ENCODE measurements around the gene HEXIM1.

HEXIM1 gene

GRCh38 chr17:45104029-45104428 lies 44.2 kb upstream of the HEXIM1 start:
- TF ChIP-seq, protein P1, sequence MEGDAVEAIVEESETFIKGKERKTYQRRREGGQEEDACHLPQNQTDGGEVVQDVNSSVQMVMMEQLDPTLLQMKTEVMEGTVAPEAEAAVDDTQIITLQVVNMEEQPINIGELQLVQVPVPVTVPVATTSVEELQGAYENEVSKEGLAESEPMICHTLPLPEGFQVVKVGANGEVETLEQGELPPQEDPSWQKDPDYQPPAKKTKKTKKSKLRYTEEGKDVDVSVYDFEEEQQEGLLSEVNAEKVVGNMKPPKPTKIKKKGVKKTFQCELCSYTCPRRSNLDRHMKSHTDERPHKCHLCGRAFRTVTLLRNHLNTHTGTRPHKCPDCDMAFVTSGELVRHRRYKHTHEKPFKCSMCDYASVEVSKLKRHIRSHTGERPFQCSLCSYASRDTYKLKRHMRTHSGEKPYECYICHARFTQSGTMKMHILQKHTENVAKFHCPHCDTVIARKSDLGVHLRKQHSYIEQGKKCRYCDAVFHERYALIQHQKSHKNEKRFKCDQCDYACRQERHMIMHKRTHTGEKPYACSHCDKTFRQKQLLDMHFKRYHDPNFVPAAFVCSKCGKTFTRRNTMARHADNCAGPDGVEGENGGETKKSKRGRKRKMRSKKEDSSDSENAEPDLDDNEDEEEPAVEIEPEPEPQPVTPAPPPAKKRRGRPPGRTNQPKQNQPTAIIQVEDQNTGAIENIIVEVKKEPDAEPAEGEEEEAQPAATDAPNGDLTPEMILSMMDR (IDR thresholded peaks at IDR 0.05; ENCODE audit: low read depth, low read length) = no peak
- no peak overlapping the region for H3K4me3 ChIP-seq (ENCODE audit: low read depth, low read length)

- TF ChIP-seq, protein P1 (IDR thresholded peaks at IDR 0.05; ENCODE audit: low read depth, low read length) = no peak
Observed at GRCh38 chr17:45104497-45104896, 43.8 kb upstream of the HEXIM1 start.

GRCh38 chr17:45104907-45105624 lies 43.2 kb upstream of the HEXIM1 start:
- no peak overlapping the region for H3K4me3 ChIP-seq (ENCODE audit: low read depth, low read length)
- TF ChIP-seq, protein P1 (IDR thresholded peaks at IDR 0.05; ENCODE audit: low read depth, low read length) = no peak

More at GRCh38 chr17:45104497-45104896, 43.8 kb upstream of the HEXIM1 start:
- no peak overlapping the region for H3K4me3 ChIP-seq (ENCODE audit: low read depth, low read length)

DNA sequence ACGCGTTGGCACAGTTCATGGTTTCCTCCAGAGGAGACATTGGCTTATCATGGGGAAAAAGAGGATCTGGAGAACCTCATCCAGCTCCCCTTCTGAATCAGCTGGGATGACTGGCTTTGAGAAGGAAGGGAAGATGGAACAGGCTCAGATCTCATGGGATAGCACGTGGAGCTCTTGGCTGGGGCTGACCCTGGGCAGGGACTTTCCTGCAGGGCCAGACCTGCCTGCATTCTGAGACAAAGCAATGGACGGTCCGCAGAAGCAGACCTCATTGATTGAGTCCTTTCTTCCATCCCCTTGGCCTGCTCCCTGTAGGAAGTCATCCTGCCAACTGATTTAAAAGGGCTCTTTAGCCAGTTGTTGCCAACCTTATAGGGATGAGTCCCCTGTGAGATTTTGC lies 42.2 kb upstream of the HEXIM1 start:
- no peak overlapping the region for H3K4me3 ChIP-seq (ENCODE audit: low read depth, low read length)

DNA sequence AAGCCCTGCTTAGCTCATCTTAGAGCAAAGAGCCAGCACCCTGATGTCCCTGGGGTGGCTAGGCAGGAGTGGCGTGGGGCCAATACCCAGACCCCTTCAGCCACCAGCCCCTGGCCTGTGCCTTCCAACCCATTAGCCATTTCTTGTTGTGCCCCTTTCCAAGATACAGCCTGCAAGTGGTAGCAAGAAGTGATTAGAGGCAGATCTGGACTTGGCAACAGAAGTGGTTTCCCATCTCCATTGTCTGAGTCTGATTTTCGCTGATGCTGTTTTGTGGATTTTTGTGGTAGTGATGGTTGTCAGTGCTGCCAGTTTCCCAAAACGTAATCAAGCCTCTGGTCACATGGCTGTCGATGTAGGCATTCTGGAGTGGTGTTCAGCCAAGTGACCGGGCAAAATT lies 41.7 kb upstream of the HEXIM1 start:
- H3K4me3 ChIP-seq (ENCODE audit: low read depth, low read length) = no peak overlapping the region
- TF ChIP-seq, protein P1 (IDR thresholded peaks at IDR 0.05; ENCODE audit: low read depth, low read length) = no peak

More for the DNA sequence above, 42.2 kb upstream of the HEXIM1 start:
- TF ChIP-seq, protein P1 (IDR thresholded peaks at IDR 0.05; ENCODE audit: low read depth, low read length) = no peak

DNA sequence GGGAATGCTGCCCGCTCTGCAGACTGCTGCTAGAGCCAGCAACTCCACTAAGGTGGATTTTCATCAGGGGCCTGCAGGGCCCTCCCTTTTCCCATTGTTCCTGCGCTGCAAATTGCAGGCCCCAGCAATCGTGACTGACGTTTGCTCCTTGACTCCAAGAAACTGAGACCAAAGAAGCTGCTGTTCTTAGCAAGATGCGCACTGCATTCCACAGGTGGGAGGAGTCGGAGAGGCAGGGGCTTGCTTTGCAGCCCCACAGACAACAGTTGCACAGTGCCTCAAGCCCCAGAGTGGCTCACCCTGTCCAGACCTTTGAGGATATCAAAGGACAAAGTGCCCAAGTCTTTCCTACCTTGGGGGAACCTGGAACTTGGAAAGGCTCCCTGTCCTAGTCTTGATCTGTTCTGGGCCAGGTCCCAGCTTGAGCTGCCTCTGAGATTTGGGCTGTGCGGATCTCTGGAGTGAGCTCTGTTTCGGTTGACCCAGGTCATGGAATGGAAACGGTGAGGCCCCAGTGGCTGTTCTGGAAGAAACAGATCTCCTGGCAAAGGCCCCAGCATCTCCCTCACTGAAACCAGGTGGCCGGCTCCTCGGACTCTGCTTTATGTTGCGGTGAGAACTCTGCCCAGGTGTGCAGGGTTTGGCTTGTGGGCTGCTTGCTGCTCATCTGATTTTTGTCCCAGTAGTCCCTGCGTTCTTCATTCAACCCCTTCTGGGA lies 40.8 kb upstream of the HEXIM1 start:
- H3K4me3 ChIP-seq (ENCODE audit: low read depth, low read length) = no peak overlapping the region
- TF ChIP-seq, protein P1 (IDR thresholded peaks at IDR 0.05; ENCODE audit: low read depth, low read length) = no peak

GRCh38 chr17:45108051-45108450 lies 40.2 kb upstream of the HEXIM1 start:
- TF ChIP-seq, protein P1 (IDR thresholded peaks at IDR 0.05; ENCODE audit: low read depth, low read length) = no peak
- H3K4me3 ChIP-seq (ENCODE audit: low read depth, low read length) = no peak overlapping the region

Data from WI38 (cell line).